HCT116 (cell line): ENCODE results near the gene BCL11B. TPM values are rescaled to one million over a fixed set of nuclear protein-coding genes. Genes with fewer than 3 reads are reported as not detected.

Source experiments
- ATAC-seq: fragments of 200-7000 bp; cut with Tn5 transposase; 2 replicates; pipeline ENCODE4 v1.9.1; 2020; ENCODE audit warnings: mild to moderate bottlenecking, moderate library complexity
- BruUV-seq: library from RNA; stranded (reverse); fragments of 400-500 nt; replicated peaks from 2 replicates; lab custom pipeline; 2021; lab: Mats Ljungman, UMichigan
- CTCF ChIA-PET: fragments of 300-600 bp; sonication (Branson Sonifier 250); formaldehyde crosslinking; loops from one replicate; lab custom pipeline; 2021; ENCODE audit warnings: antibody characterized with exemption; lab: Charles Lee
- POLR2A ChIA-PET: fragments of 300-600, 350-600 bp; sonication (Branson Sonifier 250); formaldehyde crosslinking; loops from one replicate; lab custom pipeline; 2021; ENCODE audit warnings: antibody characterized with exemption; lab: Charles Lee
- RAD21 ChIA-PET, 2 experiments: fragments of 300-600 bp; sonication (Branson Sonifier 250); formaldehyde crosslinking; loops; one replicate each; lab custom pipeline; 2023; ENCODE audit warnings: low total read pairs in 2 of 2; ENCODE audit not compliant: uncharacterized antibody in 2 of 2, unreplicated experiment in 2 of 2, low non-redundant PET in 1 of 2; lab: Charles Lee
- DNase-seq: peaks from one replicate; pipeline ENCODE4 v3.0.0-alpha.2; 2010; ENCODE audit warnings: low read depth, low spot score
- H2AFZ ChIP-seq: fragments of 200-600 bp; shearing (Covaris generic), sonication (generic); 2 replicates; pipeline ENCODE4 v1.6.1; 2017; ENCODE audit warnings: low read depth, mixed run types, mixed read lengths, antibody characterized with exemption, low read length; ENCODE audit not compliant: poor library complexity, severe bottlenecking
- H3K27ac ChIP-seq: 2 replicates; pipeline ENCODE4 v1.5.1; 2012; ENCODE audit warnings: low read depth, low read length
- H3K27me3 ChIP-seq: fragments of 200-600 bp; sonication (generic); 2 replicates; pipeline ENCODE4 v1.6.1; 2016; ENCODE audit warnings: mixed run types, low read length, mixed read lengths; ENCODE audit not compliant: insufficient read depth
- H3K36me3 ChIP-seq, 2 experiments: fragments of 200-500 bp in 1 of 2; fragments of 200-600 bp in 1 of 2; sonication (Bioruptor generic) in 1 of 2; sonication (generic) in 1 of 2; 2 replicates each; pipeline versions ENCODE4 v1.5.1 to v1.6.1; 2014 to 2016; ENCODE audit warnings: low read length in 2 of 2, inconsistent platforms in 1 of 2, mixed read lengths in 1 of 2, mixed run types in 1 of 2; ENCODE audit not compliant: insufficient read depth in 2 of 2, control insufficient read depth in 1 of 2
- H3K4me1 ChIP-seq, 2 experiments: fragments of 200-600 bp in 1 of 2; sonication (generic) in 1 of 2; 2 replicates each; pipeline versions ENCODE4 v1.5.1 to v1.6.1; 2012 to 2017; ENCODE audit warnings: low read length in 2 of 2, inconsistent platforms in 1 of 2, mild to moderate bottlenecking in 1 of 2, mixed read lengths in 1 of 2, mixed run types in 1 of 2, moderate library complexity in 1 of 2; ENCODE audit not compliant: insufficient read depth in 2 of 2, control insufficient read depth in 1 of 2
- H3K4me2 ChIP-seq: fragments of 200-600 bp; sonication (generic); 2 replicates; pipeline ENCODE4 v1.6.1; 2017; ENCODE audit warnings: mixed run types, low read length, mixed read lengths
- H3K4me3 ChIP-seq, 2 experiments: fragments of 200-600 bp in 1 of 2; sonication (generic) in 1 of 2; replicated peaks in 1 of 2; 2 replicates each; pipeline ENCODE4 v1.5.1; 2011 to 2016; ENCODE audit warnings: low read length in 2 of 2, control low read depth in 1 of 2, low read depth in 1 of 2, mild to moderate bottlenecking in 1 of 2, mixed read lengths in 1 of 2, mixed run types in 1 of 2
- H3K79me2 ChIP-seq: fragments of 200-600 bp; sonication (generic); 2 replicates; pipeline ENCODE4 v1.6.1; 2017; ENCODE audit warnings: mild to moderate bottlenecking, mixed run types, low read length, moderate library complexity, mixed read lengths; ENCODE audit not compliant: insufficient read depth
- H3K9ac ChIP-seq: fragments of 200-600 bp; sonication (generic); 2 replicates; pipeline ENCODE4 v1.6.1; 2016; ENCODE audit warnings: low read length, mixed read lengths
- H3K9me2 ChIP-seq: fragments of 200-600 bp; sonication (generic), shearing (Covaris generic); 2 replicates; pipeline ENCODE4 v1.6.1; 2017; ENCODE audit warnings: mixed run types, mild to moderate bottlenecking, moderate library complexity; ENCODE audit not compliant: insufficient read depth
- H3K9me3 ChIP-seq, 2 experiments: fragments of 200-500 bp in 1 of 2; fragments of 200-600 bp in 1 of 2; sonication (Bioruptor generic) in 1 of 2; sonication (generic) in 1 of 2; 2 replicates each; pipeline ENCODE4 v1.6.1; 2014 to 2017; ENCODE audit warnings: low read length in 2 of 2, mixed read lengths in 2 of 2, inconsistent platforms in 1 of 2, low read depth in 1 of 2, mild to moderate bottlenecking in 1 of 2, mixed run types in 1 of 2, moderate library complexity in 1 of 2; ENCODE audit not compliant: control insufficient read depth in 1 of 2, insufficient read depth in 1 of 2
- H4K20me1 ChIP-seq: fragments of 200-600 bp; sonication (generic), shearing (Covaris generic); 2 replicates; pipeline ENCODE4 v1.6.1; 2017; ENCODE audit warnings: mixed run types, mild to moderate bottlenecking, moderate library complexity; ENCODE audit not compliant: insufficient read depth
- JUND ChIP-seq: IDR thresholded peaks from 2 replicates; pipeline ENCODE4 v1.6.1; 2012
- MAX ChIP-seq: IDR thresholded peaks from 2 replicates; pipeline ENCODE4 v1.6.1; 2012
- REST ChIP-seq: IDR thresholded peaks from 2 replicates; pipeline ENCODE4 v1.6.1; 2012; ENCODE audit warnings: low read depth
- intact Hi-C: fragments of 100-400 bp; cut with micrococcal nuclease; formaldehyde crosslinking; loops from 2 replicates; pipeline ENCODE4 v1.10.0; 2022
- total RNA-seq: library from RNA; stranded (reverse); gene quantifications from one replicate; pipeline ENCODE4 v1.2.1, GENCODE V29; 2021; ENCODE audit not compliant: unreplicated experiment

Gene BCL11B
- total RNA-seq, 1 experiment from 2014 or later: 1.1 TPM

GRCh38 chr14:99267381-99267780 lies 4.6 kb downstream of the BCL11B start:
- BruUV-seq: no TSS peak
- H3K27me3 ChIP-seq: peaks cover 2% of the 10 kb centered on the region; the same call in 1 of the 2 replicates
- H3K4me3 ChIP-seq: no peak overlapping the region
- DNase-seq: no peak
- no peak overlapping the region for H3K9ac ChIP-seq
- ChIA-PET POLR2A (no interaction called here), CTCF (interaction anchor here (0.6 to 1.3 kb wide), 2 partner anchors 149 to 436 kb away, joined by 3 read pairs; no protein-coding TSS in a partner anchor), RAD21 (no interaction called here)
- H3K36me3 ChIP-seq: no peaks in the 10 kb centered on the region
- H2AFZ ChIP-seq: no peak overlapping the region
- H3K27ac ChIP-seq: no peak overlapping the region
- no peaks in the 10 kb centered on the region for H4K20me1 ChIP-seq
- no peaks in the 10 kb centered on the region for H3K9me3 ChIP-seq
- no peaks in the 10 kb centered on the region for H3K79me2 ChIP-seq
- no peak overlapping the region for H3K4me2 ChIP-seq
- ATAC-seq: no peak
- intact Hi-C loops: no loop called here
- H3K9me2 ChIP-seq: no peaks in the 10 kb centered on the region
- TF ChIP-seq JUND: no peak
- TF ChIP-seq REST: no peak
- TF ChIP-seq MAX: no peak
- H3K4me1 ChIP-seq: peaks cover 4 to 15% of the 10 kb centered on the region in 2 experiments; a peak in 3 of 4 replicates
